DND-41 (cell line): Measurements from ENCODE around the gene UNC5C.

Experiments
- ATAC-seq: fragments of 200-7000 bp; cut with Tn5 transposase; 3 replicates; pipeline ENCODE4 v1.9.1; 2021; ENCODE audit warnings: low read depth; ENCODE audit not compliant: insufficient read depth
- DNase-seq: peaks from one replicate; pipeline ENCODE4 v3.0.0-alpha.2; 2020
- H2AFZ ChIP-seq: 2 replicates; pipeline ENCODE4 v1.6.0; 2012; ENCODE audit warnings: low read depth, low read length
- H3K27ac ChIP-seq: 2 replicates; pipeline ENCODE4 v1.5.1; 2012; ENCODE audit warnings: low read length, inconsistent platforms
- H3K27me3 ChIP-seq: fragments of 200-600 bp; sonication (generic); 2 replicates; pipeline ENCODE4 v1.6.0; 2012; ENCODE audit warnings: low read length, mild to moderate bottlenecking, inconsistent platforms; ENCODE audit not compliant: insufficient read depth, poor library complexity
- H3K36me3 ChIP-seq: 2 replicates; pipeline ENCODE4 v1.5.1; 2012; ENCODE audit warnings: low read length, inconsistent platforms; ENCODE audit not compliant: insufficient read depth
- H3K4me1 ChIP-seq: 2 replicates; pipeline ENCODE4 v1.5.1; 2012; ENCODE audit warnings: mild to moderate bottlenecking, low read length; ENCODE audit not compliant: insufficient read depth
- H3K4me2 ChIP-seq: 2 replicates; pipeline ENCODE4 v1.6.0; 2012; ENCODE audit warnings: mild to moderate bottlenecking, moderate library complexity, low read length, inconsistent platforms; ENCODE audit not compliant: insufficient read depth
- H3K4me3 ChIP-seq, 2 experiments: fragments of 200-600 bp in 1 of 2; shearing (Covaris generic) in 1 of 2; 2 replicates each; pipeline ENCODE4 v1.5.1; 2012 to 2016; ENCODE audit warnings: inconsistent platforms in 2 of 2, low read length in 2 of 2, mild to moderate bottlenecking in 2 of 2, low read depth in 1 of 2, moderate library complexity in 1 of 2
- H3K79me2 ChIP-seq: 2 replicates; pipeline ENCODE4 v1.6.0; 2012; ENCODE audit warnings: low read length, inconsistent platforms; ENCODE audit not compliant: insufficient read depth
- H3K9ac ChIP-seq: 2 replicates; pipeline ENCODE4 v1.6.0; 2012; ENCODE audit warnings: low read depth, mild to moderate bottlenecking, inconsistent platforms, low read length, moderate library complexity
- H3K9me3 ChIP-seq: 2 replicates; pipeline ENCODE4 v1.5.1; 2012; ENCODE audit warnings: low read length, moderate library complexity, mild to moderate bottlenecking, inconsistent platforms; ENCODE audit not compliant: insufficient read depth, severe bottlenecking
- H4K20me1 ChIP-seq: 2 replicates; pipeline ENCODE4 v1.6.0; 2012; ENCODE audit warnings: low read length; ENCODE audit not compliant: insufficient read depth
- EZH2 ChIP-seq: IDR thresholded peaks from 3 replicates; pipeline ENCODE4 v1.6.1; 2012; ENCODE audit warnings: borderline replicate concordance, low read depth, mild to moderate bottlenecking, moderate library complexity, low read length, inconsistent platforms; ENCODE audit not compliant: severe bottlenecking
- TF ChIP-seq, protein P1 (sequence below): IDR thresholded peaks from 2 replicates; pipeline ENCODE4 v1.5.1; 2012; ENCODE audit warnings: borderline replicate concordance, low read length, moderate library complexity, mild to moderate bottlenecking; ENCODE audit not compliant: poor library complexity, severe bottlenecking; ENCODE audit errors: extremely low read depth

UNC5C gene

DNA sequence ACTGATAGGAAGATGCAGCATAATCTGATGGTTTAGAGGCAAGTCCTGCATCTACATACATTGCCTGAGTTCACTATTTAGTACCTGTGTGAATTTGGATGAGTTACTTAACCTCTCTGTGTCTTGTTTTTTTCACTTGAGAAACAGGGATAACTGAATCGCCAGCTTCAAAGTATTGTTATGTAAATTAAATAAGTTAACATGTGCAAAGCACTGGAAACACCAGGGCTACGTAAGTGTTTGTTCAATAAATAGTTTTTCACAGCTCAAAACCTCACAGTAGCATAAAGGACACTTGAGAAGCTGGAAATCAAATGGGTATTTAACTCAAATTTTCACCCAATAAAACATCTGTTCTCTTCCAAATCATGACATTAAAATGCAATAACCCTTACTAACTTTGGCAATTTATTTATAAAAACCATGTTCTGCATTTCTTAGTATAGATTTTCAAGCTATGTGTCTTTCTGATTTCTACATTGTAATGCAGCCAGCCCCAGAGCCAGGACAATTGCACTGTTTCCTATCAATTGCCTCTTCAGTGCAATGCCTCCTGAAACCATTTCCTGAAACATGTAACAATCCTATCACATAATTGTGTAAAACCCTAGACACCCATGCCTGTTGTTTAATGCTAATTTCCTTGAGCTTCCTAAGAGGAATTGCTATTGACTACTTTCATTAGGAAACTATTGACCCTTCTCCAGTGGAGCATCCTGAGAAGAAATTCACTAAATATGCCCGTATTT, 177.1 kb downstream of the UNC5C start:
- Histone ChIP-seq H3K4me3 (no peak overlapping the region), H3K4me2 (no peak overlapping the region), H3K9me3 (no peaks in the 10 kb centered on the region), H3K4me1 (no peaks in the 10 kb centered on the region), H3K27ac (no peak overlapping the region), H2AFZ (no peak overlapping the region), H3K36me3 (no peaks in the 10 kb centered on the region), H3K79me2 (no peaks in the 10 kb centered on the region), H3K27me3 (no peaks in the 10 kb centered on the region), H3K9ac (no peak overlapping the region), H4K20me1 (no peaks in the 10 kb centered on the region)
- TF ChIP-seq, protein P1, sequence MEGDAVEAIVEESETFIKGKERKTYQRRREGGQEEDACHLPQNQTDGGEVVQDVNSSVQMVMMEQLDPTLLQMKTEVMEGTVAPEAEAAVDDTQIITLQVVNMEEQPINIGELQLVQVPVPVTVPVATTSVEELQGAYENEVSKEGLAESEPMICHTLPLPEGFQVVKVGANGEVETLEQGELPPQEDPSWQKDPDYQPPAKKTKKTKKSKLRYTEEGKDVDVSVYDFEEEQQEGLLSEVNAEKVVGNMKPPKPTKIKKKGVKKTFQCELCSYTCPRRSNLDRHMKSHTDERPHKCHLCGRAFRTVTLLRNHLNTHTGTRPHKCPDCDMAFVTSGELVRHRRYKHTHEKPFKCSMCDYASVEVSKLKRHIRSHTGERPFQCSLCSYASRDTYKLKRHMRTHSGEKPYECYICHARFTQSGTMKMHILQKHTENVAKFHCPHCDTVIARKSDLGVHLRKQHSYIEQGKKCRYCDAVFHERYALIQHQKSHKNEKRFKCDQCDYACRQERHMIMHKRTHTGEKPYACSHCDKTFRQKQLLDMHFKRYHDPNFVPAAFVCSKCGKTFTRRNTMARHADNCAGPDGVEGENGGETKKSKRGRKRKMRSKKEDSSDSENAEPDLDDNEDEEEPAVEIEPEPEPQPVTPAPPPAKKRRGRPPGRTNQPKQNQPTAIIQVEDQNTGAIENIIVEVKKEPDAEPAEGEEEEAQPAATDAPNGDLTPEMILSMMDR, result no peak
- TF ChIP-seq EZH2, result no peak
- no peak for DNase-seq
- no peak for ATAC-seq

DNA sequence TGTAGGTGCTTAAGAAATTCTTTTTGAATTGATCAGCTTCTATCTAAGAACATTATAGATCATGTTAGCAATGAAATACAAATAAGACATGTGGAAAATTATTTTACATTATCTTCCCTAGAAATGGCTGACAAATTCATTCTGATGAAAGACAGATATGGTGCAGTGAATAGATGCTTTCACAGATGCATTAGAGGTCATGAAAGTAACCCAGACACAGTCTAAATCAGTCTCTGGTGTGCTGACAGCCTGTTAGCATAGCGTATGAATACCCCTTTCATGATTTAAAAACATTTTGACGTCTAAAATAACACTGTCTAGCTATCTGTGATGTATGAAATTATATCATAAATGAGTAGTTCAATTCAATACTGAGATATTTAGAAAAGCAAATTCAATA, 180.9 kb downstream of the UNC5C start:
- H3K9me3 ChIP-seq, result no peaks in the 10 kb centered on the region
- H3K9ac ChIP-seq, result no peak overlapping the region
- H3K27me3 ChIP-seq, result no peaks in the 10 kb centered on the region

DNA sequence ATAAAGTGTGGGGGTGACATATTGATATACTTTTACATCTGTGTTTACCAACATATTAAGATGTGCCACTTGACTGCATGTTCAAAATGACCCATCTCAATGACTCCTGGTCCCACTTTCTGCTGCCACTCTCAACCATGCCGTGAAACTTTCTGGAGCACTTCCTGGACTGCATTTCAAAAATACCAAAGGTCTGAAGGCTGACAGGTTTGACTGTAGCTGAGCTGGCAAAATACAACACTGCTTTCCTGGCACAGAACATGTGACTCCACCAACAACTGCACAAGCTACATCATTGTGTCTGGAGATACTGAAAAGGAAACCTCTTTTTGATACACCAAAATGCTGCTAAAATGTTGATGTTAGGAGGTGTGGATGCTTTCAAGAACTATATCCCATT, 184.8 kb downstream of the UNC5C start:
- no peak for ATAC-seq

More for the DNA sequence above, 180.9 kb downstream of the UNC5C start:
- no peak overlapping the region for H2AFZ ChIP-seq
- no peak overlapping the region for H3K4me3 ChIP-seq
- H3K36me3 ChIP-seq, result no peaks in the 10 kb centered on the region
- ATAC-seq (no peak), DNase-seq (no peak)
- H3K4me2 ChIP-seq, result no peak overlapping the region
- no peaks in the 10 kb centered on the region for H3K79me2 ChIP-seq
- H3K4me1 ChIP-seq, result no peaks in the 10 kb centered on the region
- H4K20me1 ChIP-seq, result no peaks in the 10 kb centered on the region
- TF ChIP-seq, protein P1, result no peak
- no peak for TF ChIP-seq EZH2
- no peak overlapping the region for H3K27ac ChIP-seq

More for the DNA sequence above, 184.8 kb downstream of the UNC5C start:
- Histone ChIP-seq H2AFZ (peak overlapping the region; percentile 2), H3K27ac (no peak overlapping the region), H3K36me3 (no peaks in the 10 kb centered on the region), H3K9me3 (no peaks in the 10 kb centered on the region), H3K4me2 (no peak overlapping the region), H3K4me3 (no peak overlapping the region), H4K20me1 (no peaks in the 10 kb centered on the region), H3K9ac (no peak overlapping the region), H3K4me1 (no peaks in the 10 kb centered on the region), H3K27me3 (no peaks in the 10 kb centered on the region), H3K79me2 (no peaks in the 10 kb centered on the region)
- TF ChIP-seq, protein P1, result no peak
- no peak for TF ChIP-seq EZH2
- DNase-seq, result no peak
